H1 (cell line): ENCODE measurements around the gene KCNAB3. TPM values are rescaled to one million over a fixed set of nuclear protein-coding genes. Genes with fewer than 3 reads are reported as not detected.

Source experiments
- CBX8 ChIP-seq: fragments of 300-800, 300-1000 bp; sonication (generic); IDR thresholded peaks from 2 replicates; pipeline ENCODE4 v1.7.1; 2016; ENCODE audit warnings: low read depth, low read length, borderline replicate concordance
- CHD2 ChIP-seq: IDR thresholded peaks from 2 replicates; pipeline ENCODE4 v1.6.1; 2012; ENCODE audit warnings: low read length, improper control_type of control experiment
- EP300 ChIP-seq, 2 experiments: IDR thresholded peaks; 1 replicate in 1 of 2; 2 replicates in 1 of 2; pipeline ENCODE4 v1.6.1; 2011 to 2012; ENCODE audit warnings: low read depth in 2 of 2, low read length in 2 of 2, mild to moderate bottlenecking in 2 of 2, borderline replicate concordance in 1 of 2, inconsistent platforms in 1 of 2, moderate library complexity in 1 of 2
- EZH2 ChIP-seq: fragments of 200-600 bp; sonication (generic); IDR thresholded peaks from 2 replicates; pipeline ENCODE4 v1.7.1; 2012; ENCODE audit warnings: low read depth, mild to moderate bottlenecking, moderate library complexity, low read length, inconsistent platforms; ENCODE audit not compliant: severe bottlenecking
- FOSL1 ChIP-seq: IDR thresholded peaks from 2 replicates; pipeline ENCODE4 v1.6.1; 2011; ENCODE audit warnings: mild to moderate bottlenecking, low read depth, low read length, moderate library complexity; ENCODE audit not compliant: insufficient read depth
- KDM1A ChIP-seq: fragments of 200-600, 300-600 bp; sonication (generic); IDR thresholded peaks from 2 replicates; pipeline ENCODE4 v1.7.1; 2016; ENCODE audit warnings: mild to moderate bottlenecking, low read length, borderline replicate concordance
- KDM4A ChIP-seq: IDR thresholded peaks from one replicate; pipeline ENCODE4 v1.7.1; 2012; ENCODE audit warnings: low read depth, mild to moderate bottlenecking, moderate library complexity, low read length, inconsistent platforms; ENCODE audit not compliant: severe bottlenecking
- MAFK ChIP-seq: IDR thresholded peaks from 2 replicates; pipeline ENCODE4 v1.6.1; 2012; ENCODE audit warnings: low read depth, mild to moderate bottlenecking, improper control_type of control experiment, low read length
- NRF1 ChIP-seq: IDR thresholded peaks from 2 replicates; pipeline ENCODE4 v1.6.1; 2011; ENCODE audit warnings: mild to moderate bottlenecking, low read depth, low read length, improper control_type of control experiment
- PHF8 ChIP-seq: fragments of 200-600 bp; sonication (generic); conservative IDR thresholded peaks from 2 replicates; pipeline ENCODE4 v1.7.1; 2012; ENCODE audit warnings: low read depth, mild to moderate bottlenecking, inconsistent platforms, low read length, moderate library complexity
- RBBP5 ChIP-seq: IDR thresholded peaks from 2 replicates; pipeline ENCODE4 v1.7.1; 2012; ENCODE audit warnings: low read depth, mild to moderate bottlenecking, inconsistent platforms, low read length, moderate library complexity, borderline replicate concordance
- SAP30 ChIP-seq: fragments of 300-600 bp; sonication (generic); IDR thresholded peaks from 2 replicates; pipeline ENCODE4 v1.7.1; 2012; ENCODE audit warnings: low read length, moderate library complexity, mild to moderate bottlenecking, inconsistent platforms; ENCODE audit not compliant: insufficient read depth, insufficient replicate concordance
- SIRT6 ChIP-seq: IDR thresholded peaks from one replicate; pipeline ENCODE4 v1.7.1; 2012; ENCODE audit warnings: low read length, inconsistent platforms
- SRF ChIP-seq: IDR thresholded peaks from 2 replicates; pipeline ENCODE4 v1.6.1; 2011; ENCODE audit warnings: mild to moderate bottlenecking, low read depth, low read length, moderate library complexity
- TBP ChIP-seq: IDR thresholded peaks from 2 replicates; pipeline ENCODE4 v1.6.1; 2011; ENCODE audit warnings: low read depth, low read length, improper control_type of control experiment
- polyA plus RNA-seq, 7 experiments: library from polyadenylated mRNA; depleted of rRNA in 3 of 7; stranded (reverse) in 5 of 7; unstranded in 2 of 7; fragments of >200 nt in 5 of 7; fragments of 200-250 nt in 2 of 7; gene quantifications; 1 replicate in 5 of 7; 2 replicates in 1 of 7; 4 replicates in 1 of 7; pipeline versions ENCODE4 v1.2.1 to v1.2.3, GENCODE V29; 2011 to 2013; ENCODE audit warnings: missing spikeins in 2 of 7, mixed read lengths in 2 of 7
- total RNA-seq: library from RNA; stranded (reverse); fragmentation: NEBNext Ultra II Directional; extraction: Animal tissue kit (Norgen Biotek cat#: 25700); gene quantifications from 2 replicates; pipeline ENCODE4 v1.2.1, GENCODE V29; 2021
- TF ChIP-seq, protein P1 (sequence below): IDR thresholded peaks from 2 replicates; pipeline ENCODE4 v1.6.1; 2012; ENCODE audit warnings: inconsistent platforms

Gene KCNAB3
- total and polyA plus RNA-seq, 2 of the 8 experiments (the other 6 are each of a cell fraction or from before 2014, with no cell fraction given), result 1.7 to 2.4 TPM

- TF ChIP-seq EP300 (IDR thresholded peaks at IDR 0.05; ENCODE audit: borderline replicate concordance in 1 of 2, low read depth in 2 of 2, low read length in 2 of 2), result peak in 1 of 2 experiments; percentile 23; a peak in 1 of 3 replicates
- TF ChIP-seq EZH2, result peak; percentile 28
- no peak for TF ChIP-seq SRF
- TF ChIP-seq CHD2, result peak; percentile 94
- TF ChIP-seq MAFK, result no peak
- no peak for TF ChIP-seq FOSL1
- TF ChIP-seq, protein P1, sequence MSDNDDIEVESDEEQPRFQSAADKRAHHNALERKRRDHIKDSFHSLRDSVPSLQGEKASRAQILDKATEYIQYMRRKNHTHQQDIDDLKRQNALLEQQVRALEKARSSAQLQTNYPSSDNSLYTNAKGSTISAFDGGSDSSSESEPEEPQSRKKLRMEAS, result peak; percentile 78
- TF ChIP-seq SAP30, result no peak
- TF ChIP-seq RBBP5, result peak; percentile 48; the same call in 1 of the 2 replicates
- TF ChIP-seq CBX8, result no peak
- 0 out of 2 replicates have a peak, but pooled peaks have one; percentile 4 for TF ChIP-seq PHF8
- TF ChIP-seq NRF1, result no peak
- TF ChIP-seq KDM1A, result no peak
- peak; percentile 76 for TF ChIP-seq KDM4A
- TF ChIP-seq TBP, result peak; percentile 71
- no peak for TF ChIP-seq SIRT6
These were observed 6.6 kb downstream of the KCNAB3 start (continued) for GRCh38 chr17:7922845-7923628.
